GOT3 (cell line): ENCODE data around the gene RAB39A.
A peak's percentile ranks its signal among the peaks of the same experiment; 100 is the strongest.

Source experiments
- DNase-seq: peaks from one replicate; lab custom pipeline; 2025; ENCODE audit warnings: mixed read lengths; lab: John Stamatoyannopoulos, UW

Gene RAB39A

GRCh38 chr11:107962181-107962580 is 33.9 kb downstream of the RAB39A start:
- DNase-seq: no peak

- DNase-seq: no peak
Observed at GRCh38 chr11:107963091-107963490, 34.8 kb downstream of the RAB39A start.

- no peak for DNase-seq
Observed at GRCh38 chr11:107969219-107969618, 41.0 kb downstream of the RAB39A start.

GRCh38 chr11:107970049-107970448 is 41.8 kb downstream of the RAB39A start:
- DNase-seq: no peak

- no peak for DNase-seq
Observed at GRCh38 chr11:107973641-107974040, 45.4 kb downstream of the RAB39A start.

GRCh38 chr11:107988397-107989158 is 60.3 kb downstream of the RAB39A start:
- no peak for DNase-seq

GRCh38 chr11:107991868-107992414 is 63.7 kb downstream of the RAB39A start:
- DNase-seq: no peak

- DNase-seq: no peak
Observed at GRCh38 chr11:107996006-107996776, 67.9 kb downstream of the RAB39A start.

- no peak for DNase-seq
Observed at GRCh38 chr11:107998761-107999160, 70.5 kb downstream of the RAB39A start.

GRCh38 chr11:107999759-108000455 is 71.7 kb downstream of the RAB39A start:
- no peak for DNase-seq

- no peak for DNase-seq
Observed at GRCh38 chr11:108002476-108002875, 74.2 kb downstream of the RAB39A start.

- no peak for DNase-seq
Observed at GRCh38 chr11:108003623-108004022, 75.4 kb downstream of the RAB39A start.

GRCh38 chr11:108007819-108008218 is 79.6 kb downstream of the RAB39A start:
- no peak for DNase-seq

GRCh38 chr11:108008656-108009496 is 80.6 kb downstream of the RAB39A start, which contains the start of gene CUL5:
Gene CUL5, plus strand, starts transcription at chr11:108008898. Its CDS starts 451 bp downstream, at chr11:108009349.
- peak; percentile 71 for DNase-seq

GRCh38 chr11:108009497-108010370 is 81.5 kb downstream of the RAB39A start:
- DNase-seq: no peak

- no peak for DNase-seq
Observed at GRCh38 chr11:108012139-108012725, 84.0 kb downstream of the RAB39A start.
